Stimulated activated CD8-positive, alpha-beta memory T cell treated with anti-CD3 and anti-CD28 coated beads, Interleukin-15, amount 100 ng/mL, for 4 hours (primary cell): Measurements from ENCODE around the gene VKORC1.

ENCODE experiments used
- DNase-seq, 2 donors: peaks; one replicate each; pipeline ENCODE4 v3.0.0-alpha.2; 2020; ENCODE audit warnings: low read depth in 2 of 2

Gene VKORC1

DNA sequence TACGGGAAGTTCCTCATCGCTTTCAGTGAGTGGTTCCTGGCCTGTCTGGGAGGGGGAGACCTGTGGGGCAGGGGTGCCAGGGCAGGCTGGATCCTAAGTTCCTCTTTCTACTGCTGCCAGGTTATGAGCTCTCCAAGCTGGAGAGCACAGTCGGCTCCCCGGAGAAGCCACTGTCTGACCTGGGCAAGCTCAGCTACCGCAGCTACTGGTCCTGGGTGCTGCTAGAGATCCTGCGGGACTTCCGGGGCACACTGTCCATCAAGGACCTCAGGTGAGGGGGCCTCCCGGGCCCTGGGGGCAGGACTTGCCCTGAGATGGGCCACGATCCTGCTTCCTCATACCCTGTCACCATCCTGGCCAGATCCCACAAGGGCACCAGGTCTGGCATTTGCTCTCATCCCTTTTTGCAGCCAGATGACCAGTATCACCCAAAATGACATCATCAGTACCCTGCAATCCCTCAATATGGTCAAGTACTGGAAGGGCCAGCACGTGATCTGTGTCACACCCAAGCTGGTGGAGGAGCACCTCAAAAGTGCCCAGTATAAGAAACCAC, 35.8 kb upstream of the VKORC1 start:
- no peak for DNase-seq

DNA sequence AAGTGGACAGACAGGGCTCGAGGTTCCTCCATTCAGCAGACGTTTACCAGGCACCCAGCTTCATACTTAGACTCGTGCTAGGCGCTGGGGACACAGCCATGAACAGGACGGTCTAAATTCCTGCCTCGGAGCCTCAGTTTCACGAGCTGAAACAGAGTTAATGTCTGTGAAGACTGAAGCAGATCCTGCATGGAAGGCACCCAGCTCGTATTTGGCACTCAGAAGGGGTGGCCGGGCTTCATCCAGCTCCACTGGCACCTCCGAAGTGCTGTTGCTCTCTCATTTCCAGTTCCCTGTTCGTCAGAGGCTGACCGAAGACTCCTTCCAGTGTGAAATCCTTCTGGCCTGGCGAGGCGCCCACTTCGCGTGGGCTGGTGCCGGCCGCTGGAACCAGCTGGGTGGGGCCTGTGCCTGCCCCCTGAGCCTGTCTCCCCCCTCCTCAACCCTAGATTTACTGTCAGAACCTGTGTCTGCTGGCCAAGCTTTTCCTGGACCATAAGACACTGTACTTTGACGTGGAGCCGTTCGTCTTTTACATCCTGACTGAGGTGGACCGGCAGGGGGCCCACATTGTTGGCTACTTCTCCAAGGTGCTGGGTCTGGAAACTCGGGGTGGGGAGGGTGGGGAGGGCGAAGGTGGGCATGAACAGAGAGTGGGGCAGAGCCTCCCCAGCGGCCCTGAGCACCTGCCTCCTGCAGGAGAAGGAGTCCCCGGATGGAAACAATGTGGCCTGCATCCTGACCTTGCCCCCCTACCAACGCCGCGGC, 35.2 kb upstream of the VKORC1 start:
- DNase-seq = no peak

DNA sequence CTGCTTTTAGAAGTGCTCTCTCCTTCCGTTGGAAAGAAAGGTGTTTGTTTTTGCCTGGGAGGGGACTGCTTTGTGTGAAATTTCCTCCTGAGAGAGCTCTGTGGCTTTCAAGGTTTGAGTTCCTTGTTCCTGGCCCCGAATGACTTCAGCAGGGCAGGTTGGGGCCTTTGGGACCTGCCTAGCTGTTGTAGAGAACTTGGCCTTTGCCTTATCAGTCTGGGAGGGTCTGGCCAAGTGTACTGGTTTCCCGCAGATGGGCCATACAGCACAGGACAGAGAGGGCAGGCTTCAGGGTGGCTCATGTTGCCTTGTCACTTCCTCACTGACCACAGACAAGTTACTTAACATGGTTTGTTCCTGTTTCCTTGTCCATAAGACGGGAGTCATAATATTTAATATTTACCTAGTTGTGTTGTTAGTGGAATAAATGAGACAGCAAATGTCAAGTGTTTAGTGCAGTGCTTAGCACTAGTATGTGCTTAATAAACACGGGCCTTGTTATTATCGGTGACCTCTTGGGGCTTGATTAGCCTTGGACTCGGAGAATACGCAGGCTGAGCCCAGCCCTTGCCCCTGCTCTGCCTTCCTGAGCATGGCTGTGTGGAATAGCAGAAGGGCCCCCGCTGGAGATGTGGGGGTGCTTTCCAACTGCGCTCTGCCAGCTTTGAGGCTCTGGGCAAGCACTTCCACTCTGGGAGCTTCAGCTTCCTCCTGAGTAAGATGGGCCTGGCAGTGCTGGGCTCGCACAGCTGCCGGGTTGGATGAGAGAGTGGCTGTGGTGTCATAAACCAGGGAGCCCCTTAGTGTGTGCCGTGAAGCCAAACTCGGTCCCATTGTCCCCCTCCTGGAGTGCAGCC, 34.3 kb upstream of the VKORC1 start:
- DNase-seq = no peak

DNA sequence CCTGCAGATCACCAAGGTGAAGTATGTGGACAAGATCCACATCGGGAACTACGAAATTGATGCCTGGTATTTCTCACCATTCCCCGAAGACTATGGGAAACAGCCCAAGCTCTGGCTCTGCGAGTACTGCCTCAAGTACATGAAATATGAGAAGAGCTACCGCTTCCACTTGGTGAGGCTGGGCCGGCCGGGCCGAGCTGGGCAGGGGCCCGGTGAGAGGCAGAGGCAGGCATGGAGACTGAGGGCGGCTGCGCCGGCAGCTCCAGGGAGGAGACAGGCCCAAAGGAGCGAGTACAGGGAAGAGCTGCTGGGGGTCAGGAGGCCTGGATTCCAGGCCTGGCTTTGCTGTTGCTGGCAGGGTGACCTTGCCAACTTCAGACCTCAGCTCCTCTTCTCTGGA, 32.6 kb upstream of the VKORC1 start:
- no peak for DNase-seq

DNA sequence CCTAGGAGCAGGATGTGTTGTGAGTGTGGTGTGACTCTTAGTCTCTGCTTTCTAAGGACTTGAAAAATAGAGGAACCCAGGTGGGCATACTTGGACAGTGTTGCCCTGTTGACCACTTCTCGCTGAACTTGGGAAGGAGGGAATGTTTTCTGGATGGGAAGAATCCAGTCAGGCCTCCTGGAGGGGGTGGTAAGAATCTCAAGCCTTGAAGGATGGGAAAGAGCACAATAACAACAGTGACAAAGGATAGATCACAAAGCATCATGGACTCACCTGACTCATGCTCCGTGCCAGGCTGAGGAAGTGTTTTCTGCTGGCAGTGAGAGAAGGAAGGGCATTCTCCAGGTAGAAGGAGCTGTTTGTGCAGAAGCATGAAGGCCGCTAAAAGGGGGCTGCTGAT, 31.2 kb upstream of the VKORC1 start:
- DNase-seq = no peak

DNA sequence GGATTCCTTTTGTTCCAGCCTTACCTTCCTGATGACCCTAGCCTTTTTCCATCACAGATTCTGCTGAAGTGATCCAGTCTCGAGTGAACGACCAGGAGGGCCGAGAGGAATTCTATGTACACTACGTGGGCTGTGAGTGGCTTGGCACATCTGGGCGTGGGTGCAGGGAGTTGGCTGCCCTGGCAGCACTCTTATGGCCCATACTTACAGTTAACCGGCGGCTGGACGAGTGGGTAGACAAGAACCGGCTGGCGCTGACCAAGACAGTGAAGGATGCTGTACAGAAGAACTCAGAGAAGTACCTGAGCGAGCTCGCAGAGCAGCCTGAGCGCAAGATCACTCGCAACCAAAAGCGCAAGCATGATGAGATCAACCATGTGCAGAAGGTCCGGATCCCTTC, 25.5 kb upstream of the VKORC1 start:
- no peak for DNase-seq

DNA sequence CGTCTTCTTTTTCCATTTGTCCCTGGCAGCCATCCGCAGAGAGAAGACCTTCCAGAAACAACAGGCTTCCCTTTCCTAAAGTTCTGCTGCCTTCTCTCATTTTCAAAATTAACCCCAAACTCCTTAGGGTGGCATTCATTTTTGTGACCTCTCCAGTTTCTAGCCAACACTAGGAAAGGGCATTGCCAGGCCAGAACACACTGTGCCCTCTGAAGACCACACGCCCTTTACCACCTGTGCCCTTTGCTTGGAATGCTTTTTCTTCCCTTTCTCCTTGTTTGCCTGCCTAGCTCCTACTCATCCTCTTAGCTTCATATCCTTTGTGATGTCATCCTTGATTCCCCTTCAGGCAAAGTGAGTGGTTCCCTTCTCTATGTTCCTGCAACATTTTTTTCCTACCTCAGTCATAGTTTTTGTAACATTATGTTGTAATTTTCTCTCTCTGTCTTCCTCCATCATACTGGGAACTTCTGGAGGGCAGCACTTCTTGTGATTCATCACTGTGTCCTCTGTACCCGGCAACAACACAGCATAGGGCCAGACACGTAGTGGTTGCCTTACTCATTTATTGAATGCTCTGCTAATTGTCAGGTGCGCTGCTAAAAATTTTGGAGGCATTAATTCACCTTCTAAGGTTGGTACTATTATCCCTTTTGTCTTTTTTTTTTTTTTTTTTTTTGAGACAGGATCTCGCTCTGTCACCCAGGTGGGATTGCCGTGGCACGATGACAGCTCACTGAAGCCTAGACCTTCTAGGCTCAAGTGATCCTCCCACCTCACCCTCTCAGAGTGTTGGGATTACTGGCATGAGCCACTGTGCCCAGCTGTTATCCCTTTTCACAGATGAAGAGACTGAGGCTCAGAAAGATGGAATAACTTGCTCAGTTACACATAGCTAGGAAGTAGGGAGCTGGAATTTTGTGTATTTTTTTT, 23.9 kb upstream of the VKORC1 start:
- DNase-seq = no peak

DNA sequence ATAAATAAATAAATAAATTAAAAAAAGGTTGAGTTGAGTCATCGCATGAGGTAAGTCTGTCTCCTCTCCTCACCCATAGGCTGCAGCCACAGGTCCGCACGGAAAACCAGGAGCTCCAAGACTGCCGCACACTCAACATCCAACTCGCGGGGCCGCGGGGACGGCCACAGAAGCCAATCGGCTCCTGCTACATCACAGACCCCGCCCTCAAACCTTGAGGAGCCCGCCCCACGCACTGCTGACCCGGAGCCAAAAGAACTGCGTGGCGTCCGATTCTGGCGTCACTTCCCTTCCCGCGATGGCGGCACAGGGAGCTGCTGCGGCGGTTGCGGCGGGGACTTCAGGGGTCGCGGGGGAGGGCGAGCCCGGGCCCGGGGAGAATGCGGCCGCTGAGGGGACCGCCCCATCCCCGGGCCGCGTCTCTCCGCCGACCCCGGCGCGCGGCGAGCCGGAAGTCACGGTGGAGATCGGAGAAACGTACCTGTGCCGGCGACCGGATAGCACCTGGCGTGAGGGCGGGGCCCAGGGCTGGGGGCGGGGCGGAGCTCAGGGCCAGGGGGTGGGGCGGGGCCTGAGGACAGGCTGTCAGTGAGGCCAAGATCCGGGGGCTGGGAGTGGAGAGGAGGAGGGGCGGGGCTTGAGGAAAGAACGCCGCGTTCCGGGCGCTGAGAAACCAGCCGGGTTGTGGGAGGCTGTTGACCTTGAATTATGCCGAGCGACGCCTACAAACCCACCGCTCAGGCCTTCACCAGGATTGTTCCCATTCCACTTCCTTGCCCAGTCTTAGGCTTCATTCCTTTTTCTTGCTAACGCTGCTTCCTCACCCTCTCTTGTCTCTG, 23.0 kb upstream of the VKORC1 start, which contains the start of gene KAT8:
TSS of gene KAT8 (plus strand) at position 281 of the 839 bp plus-strand sequence. CDS start at position 299, 18 bp downstream.
- peak; percentile 93 to 97 for DNase-seq

DNA sequence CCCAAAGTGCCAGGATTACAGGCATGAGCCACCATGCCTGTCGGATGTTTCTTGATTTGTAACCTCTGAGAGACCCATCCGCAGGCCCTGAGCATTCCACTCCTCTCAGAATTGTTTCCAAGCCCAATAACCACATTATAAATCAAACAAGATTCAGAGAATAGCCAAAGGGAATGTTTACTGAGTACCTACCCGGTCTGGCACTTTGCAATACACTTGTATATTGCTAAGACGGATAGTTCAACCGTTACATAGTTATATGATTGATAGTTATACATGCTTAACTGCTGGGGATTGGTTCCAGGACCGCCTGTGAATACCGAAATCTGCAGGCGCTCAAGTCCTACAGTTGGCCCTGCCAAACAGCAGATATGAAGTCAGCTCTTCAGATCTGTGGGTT, 19.9 kb upstream of the VKORC1 start:
- no peak for DNase-seq

DNA sequence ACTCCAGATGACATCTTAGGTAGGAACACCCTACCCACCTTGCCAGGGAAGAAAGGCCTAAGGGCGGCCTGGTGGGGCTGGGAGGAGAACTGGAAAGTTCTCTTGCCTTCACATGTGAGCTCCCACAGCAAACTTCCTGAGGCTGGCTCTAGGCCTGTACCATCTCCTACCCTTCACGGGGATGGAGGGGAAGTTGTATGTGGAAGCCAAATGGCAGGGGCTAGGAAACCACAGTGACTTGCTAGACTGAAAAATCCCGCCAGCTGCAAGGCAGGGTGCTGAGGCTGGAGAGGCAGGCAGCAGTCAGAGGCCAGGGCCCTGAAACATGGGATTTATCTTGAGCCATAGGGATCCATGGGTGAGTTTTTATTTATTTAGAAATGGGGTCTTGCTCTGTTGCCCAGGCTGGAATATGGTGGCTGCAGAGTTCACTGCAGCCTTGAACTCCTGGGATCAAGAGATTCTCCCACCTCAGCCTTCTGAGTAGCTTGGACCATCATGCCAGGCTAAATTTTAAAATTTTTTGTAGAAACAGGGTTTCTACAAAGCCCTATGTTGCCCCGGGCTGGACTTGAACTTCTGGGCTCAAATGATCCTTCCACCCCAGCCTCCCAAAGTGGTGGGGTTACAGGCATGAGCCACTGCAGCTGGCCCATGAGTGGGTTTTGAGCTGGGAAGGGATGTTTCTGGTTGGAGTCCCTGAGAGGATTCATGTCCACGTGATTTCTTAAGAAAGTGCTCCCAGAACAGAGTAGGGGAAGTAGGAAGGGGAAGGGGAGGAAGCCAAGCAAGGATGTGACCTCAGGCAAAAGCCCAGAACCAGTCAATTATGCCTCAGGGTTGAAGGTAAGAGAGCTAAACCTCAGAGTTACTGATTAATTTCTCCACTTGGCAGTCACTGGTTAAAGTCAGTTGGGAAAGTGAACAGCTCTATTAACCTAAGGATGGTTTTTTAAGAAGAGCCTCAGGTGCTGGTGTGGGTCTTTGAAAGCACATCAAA, 18.8 kb upstream of the VKORC1 start:
- no peak for DNase-seq

DNA sequence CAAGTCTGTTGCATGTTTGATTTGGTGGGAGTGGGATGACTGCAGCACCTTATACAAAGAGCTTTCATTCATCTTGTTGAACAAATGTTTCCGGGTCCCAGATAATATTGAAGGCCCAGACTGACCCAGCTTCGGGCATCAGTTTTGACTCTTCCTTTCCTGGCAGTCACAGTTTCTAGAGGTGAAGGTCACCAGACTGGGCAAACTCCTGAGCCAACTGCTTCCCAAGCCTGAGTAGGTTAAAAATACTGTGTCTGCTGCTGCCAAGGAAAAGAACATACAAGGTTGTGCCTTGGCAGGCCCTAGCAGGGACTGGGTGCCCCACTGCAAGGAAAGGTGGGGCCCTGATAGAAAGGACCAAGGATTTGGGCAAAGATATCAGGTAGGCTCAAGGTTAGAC, 18.1 kb upstream of the VKORC1 start:
- DNase-seq = no peak

DNA sequence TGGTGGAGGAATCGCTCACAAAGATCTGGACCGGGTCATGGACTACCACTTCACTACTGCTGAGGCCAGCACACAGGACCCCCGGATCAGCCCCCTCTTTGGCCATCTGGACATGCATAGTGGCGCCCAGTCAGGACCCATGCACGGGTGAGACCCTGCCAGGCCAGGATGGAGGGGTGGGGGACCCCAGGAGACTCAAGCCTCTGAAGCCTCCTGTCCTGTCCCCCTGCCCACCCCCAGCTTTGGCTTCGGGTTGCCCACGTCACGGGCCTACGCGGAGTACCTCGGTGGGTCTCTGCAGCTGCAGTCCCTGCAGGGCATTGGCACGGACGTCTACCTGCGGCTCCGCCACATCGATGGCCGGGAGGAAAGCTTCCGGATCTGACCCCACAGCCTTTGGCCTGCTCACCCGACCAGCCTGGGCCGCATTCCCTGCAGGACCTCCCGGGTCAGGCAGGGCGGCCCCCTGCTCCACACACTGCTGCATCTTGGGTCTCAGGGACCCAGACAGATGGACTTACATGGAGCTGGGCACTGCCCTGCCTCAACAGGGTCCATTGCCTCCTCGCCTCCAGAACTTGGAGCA, 17.4 kb upstream of the VKORC1 start:
- DNase-seq = no peak

DNA sequence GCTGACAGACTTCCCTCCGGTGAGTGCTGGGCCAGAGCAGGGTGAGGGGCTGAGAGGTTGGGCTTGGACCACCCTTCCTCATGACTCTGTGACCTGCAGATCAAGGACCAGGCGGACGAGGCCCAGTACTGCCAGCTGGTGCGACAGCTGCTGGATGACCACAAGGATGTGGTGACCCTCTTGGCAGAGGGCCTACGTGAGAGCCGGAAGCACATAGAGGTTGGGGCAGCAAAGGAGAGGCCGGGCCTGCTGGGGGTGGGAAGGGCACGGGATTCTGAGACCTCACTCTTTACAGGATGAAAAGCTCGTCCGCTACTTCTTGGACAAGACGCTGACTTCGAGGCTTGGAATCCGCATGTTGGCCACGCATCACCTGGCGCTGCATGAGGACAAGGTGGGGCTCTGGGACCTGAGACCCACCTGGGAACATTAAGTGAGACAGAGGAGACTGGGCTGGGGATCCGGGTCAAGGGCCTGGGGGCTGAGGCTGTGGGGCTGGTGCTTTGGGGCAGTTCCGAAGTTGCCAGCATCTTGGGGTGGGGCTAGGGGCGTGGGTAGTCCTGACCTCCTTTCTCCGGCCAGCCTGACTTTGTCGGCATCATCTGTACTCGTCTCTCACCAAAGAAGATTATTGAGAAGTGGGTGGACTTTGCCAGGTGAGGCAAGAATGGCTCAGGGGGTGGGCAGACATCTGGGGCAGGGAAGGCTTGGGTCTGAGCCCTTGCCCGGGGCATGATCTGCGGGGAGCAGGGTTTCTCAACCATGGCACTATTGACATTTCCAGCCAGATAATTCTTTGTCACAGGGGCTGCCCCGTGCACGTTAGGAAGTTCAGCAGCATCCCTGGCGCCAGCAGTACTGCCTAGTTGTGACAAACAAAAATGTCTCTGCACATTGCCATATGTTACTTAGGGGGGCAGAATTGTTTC, 15.8 kb upstream of the VKORC1 start:
- no peak for DNase-seq

DNA sequence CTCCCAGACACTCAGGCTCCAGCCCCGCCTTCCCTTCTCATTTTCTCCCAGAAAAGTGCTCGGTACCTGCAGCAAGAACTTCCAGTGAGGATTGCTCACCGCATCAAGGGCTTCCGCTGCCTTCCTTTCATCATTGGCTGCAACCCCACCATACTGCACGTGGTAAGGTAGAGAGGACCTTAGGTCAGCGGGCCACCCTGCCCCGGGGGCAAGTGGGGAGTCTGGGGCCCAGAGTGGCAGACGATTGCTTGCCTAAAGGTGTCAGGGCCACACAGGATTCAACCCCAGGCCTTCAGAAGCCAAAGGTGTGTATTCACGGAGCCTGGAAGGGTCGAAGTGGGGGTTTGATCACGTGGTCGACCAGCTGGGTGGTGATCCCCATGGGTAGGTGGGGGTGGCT, 15.0 kb upstream of the VKORC1 start:
- DNase-seq = no peak

DNA sequence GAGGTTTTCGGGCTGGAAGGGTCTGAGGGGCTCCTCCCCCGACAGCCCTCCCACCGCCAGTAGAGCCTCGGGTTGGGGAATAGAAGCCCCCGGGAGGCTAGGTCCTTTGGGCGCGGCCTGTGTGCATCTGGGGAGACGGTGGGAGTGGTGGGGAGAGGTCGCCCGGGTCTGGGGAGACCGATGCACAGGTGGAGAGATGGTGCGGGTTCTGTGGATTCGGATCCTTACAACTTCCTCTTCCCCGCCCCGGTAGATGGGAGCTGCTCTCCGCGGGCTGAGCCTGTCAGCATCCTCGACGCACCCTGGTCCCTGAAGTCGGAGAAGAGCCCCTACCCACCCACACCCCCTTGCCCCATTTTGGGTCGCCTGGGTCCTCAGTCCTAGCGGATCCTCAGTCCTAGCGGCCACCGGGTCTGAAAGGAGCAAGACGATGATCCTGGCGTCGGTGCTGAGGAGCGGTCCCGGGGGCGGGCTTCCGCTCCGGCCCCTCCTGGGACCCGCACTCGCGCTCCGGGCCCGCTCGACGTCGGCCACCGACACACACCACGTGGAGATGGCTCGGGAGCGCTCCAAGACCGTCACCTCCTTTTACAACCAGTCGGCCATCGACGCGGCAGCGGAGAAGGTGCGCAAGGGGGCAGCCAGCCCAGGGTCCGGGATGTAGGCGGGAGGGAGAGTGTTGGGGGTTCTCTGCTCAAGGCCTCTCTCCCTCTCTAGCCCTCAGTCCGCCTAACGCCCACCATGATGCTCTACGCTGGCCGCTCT, 14.4 kb upstream of the VKORC1 start:
- DNase-seq = no peak

DNA sequence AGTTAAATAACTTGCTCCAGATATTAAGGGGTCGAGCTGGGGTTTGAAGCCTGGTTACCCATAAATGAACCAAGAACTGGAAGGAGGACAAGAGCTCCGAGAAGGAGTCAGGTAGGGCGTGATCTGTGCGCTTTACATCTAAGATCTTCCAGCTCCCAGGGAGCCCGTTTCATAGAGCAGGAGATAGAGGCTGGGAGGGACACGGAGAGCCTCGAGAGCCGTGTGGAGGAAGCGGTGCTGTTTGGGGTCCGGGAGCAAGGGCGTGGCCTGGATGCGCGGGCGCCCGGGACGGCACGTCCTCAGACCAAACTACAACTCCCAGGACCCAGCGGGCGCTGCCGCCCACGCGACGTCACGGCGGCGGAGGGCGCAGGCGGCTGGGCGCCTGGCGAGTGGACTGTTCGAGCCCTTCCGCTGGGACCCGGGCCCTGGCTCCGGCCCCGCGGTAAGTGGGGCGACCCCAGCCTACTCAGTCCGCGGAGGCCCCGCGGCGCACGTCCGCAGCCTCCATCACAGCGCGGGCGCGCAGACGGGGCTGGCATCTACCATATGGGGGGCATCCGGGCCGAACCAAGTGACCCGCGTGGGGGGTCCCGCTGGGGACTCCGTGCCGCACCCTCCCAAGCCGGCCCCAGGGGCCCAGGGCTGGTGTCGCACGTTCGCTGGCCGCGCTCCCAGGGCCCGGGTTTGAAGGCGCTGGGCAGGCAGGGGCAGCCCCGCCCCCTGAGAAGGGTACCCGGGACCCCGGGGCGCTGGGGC, 13.6 kb upstream of the VKORC1 start, which contains the start of gene BCKDK:
TSS of gene BCKDK (plus strand) at position 352 of the 759 bp plus-strand sequence. CDS start 838 bp downstream, outside the sequence.
- DNase-seq = peak; percentile 32 to 49
